GM18508 (cell line): ENCODE results near the gene MTF2.
A peak's percentile ranks its signal among the peaks of the same experiment; 100 is the strongest.

Source experiments
- ATAC-seq: cut with Tn5 transposase; IDR thresholded peaks from one replicate; pipeline ENCODE4 v1.9.1; 2021; ENCODE audit warnings: moderate number of reproducible peaks; ENCODE audit not compliant: insufficient read depth, unreplicated experiment

MTF2 gene

GRCh38 chr1:93179886-93180722 lies 101.0 kb downstream of the MTF2 start, which contains the start of gene TMED5:
TSS of gene TMED5 (minus strand) at chr1:93180413. CDS start at chr1:93180242, 171 bp downstream.
- peak; percentile 75 for ATAC-seq

- peak; percentile 1 for ATAC-seq
Measured at GRCh38 chr1:93180723-93181613, 101.9 kb downstream of the MTF2 start, which contains the start of gene CCDC18. TSS of gene CCDC18 (plus strand) at chr1:93180724. CDS start at chr1:93183362, 2,638 bp downstream.

- ATAC-seq, result no peak
Measured at GRCh38 chr1:93186667-93187066, 107.6 kb downstream of the MTF2 start.
